GM19239 (cell line): ENCODE measurements around the gene NXT2.
"Not testable (repeated sequence)": the region's sequence is repeated elsewhere in the genome, so short reads cannot be mapped to it uniquely, and the experiment has no call there.

ENCODE experiments used
- DNase-seq: peaks from one replicate; pipeline ENCODE4 v3.0.0; 2011; ENCODE audit warnings: low spot score; ENCODE audit not compliant: insufficient read length
- FAIRE-seq: peaks from 2 replicates; lab custom pipeline; 2011; peaks lifted over from hg19 to GRCh38; lab: Jason Lieb, UNC

NXT2 gene

DNA sequence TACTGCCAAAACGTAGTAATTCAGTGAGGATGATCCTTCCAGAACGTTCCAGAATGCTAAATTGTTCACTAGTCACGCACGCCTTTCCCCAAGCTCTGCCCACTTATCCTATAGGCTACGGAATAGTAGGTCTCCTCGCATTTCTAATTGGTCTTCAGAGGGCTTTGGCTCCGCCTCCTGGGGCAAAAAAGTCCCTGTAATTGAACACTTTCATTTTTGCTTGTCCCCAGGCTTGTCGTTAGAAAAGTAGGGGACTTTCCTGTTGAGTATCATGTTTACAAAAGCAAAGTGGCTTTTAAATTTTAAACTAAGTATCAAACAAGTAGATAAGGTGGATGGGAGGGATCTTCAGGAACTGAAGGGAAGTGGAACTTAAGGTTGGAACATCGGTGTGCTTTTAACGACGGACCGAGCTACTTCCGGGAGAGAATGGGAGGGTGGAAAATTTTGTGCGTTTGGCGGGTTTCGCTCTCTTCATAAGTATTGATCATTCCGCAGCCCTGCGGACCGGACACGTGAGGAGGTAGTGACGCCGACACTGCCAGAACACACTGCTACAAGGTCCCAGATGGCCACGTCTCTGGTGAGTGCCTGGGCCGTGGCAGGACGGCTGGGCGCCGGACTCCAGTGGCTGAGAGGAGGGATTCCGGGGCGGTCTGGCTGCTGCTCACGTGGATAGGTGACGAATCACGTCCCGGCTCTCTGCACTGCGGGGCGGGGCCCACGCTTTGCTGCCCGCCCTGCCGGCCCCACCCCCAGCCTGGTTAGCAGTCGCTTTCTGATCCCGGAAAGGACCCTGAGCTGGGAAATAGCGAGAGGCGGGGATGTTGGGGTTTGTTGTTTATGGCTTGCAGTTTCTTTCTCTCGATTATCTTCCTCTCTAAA lies at the start of gene NXT2:
Gene NXT2, plus strand, starts transcription at position 406 of the 885 bp plus-strand sequence. Its CDS starts 163 bp downstream, at position 569.
- FAIRE-seq = peak; percentile 99
- DNase-seq = peak; percentile 55

GRCh38 chrX:109487640-109488039 lies 49.0 kb upstream of the NXT2 start:
- FAIRE-seq (peak; percentile 86), DNase-seq (no peak)

DNA sequence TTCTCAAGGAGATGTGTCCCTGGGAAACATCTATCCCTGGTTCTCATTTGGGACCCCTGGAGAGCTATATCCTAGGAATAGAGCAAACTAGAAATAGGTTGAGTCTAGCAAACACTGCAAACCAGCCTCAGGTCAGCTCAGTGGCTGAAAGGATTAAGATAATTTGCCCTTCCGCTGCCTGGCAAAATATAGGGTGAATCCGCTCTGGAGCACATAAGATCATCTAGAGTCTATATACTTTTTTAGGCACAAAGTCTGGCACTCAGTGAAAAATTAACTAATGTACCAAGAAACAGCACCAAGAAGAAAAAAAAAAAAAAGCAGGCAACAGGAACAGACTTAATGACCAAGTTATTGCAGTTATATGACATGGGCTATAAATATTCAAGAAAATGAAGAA lies 47.5 kb upstream of the NXT2 start:
- DNase-seq (no peak), FAIRE-seq (no peak)

- DNase-seq = no peak
- no peak for FAIRE-seq
Measured at GRCh38 chrX:109498434-109498833, 38.2 kb upstream of the NXT2 start.

DNA sequence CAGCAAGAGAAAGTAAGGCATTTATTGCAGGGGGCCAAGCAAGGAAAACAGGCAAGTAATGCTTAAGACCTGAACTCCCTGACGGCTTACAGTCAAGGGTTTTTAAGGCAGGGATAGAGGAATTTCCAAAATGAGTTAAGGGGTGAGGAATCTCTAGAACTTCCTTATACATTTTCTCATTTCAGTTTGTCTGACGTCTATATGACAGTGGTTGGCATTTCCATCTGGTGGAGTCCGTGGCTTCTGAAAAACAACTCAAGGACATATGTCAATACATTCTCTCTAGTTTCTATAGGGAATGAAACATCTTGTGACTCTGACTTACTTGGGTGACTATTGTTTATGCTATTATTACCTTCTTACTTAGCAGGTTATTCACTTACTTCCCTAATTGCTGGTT lies 35.5 kb upstream of the NXT2 start:
- FAIRE-seq (no peak), DNase-seq (no peak)

DNA sequence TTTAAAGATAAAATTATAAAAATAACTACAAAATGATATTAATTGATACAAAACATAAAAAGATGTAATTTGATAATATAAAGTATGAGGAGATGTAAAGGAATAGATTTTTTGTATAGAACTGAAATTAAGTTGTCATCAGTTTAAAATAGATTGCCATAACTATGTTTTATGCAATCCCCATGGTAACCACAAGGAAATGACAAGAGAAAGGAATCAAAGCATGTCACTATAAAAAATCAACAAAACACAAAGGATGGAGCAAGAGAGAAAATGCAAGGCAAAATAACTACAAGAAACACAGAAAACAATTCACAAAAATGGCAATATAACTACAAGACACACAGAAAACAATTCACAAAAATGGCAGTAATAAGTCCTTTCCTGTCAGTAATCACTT lies 27.7 kb upstream of the NXT2 start:
- no peak for DNase-seq
- no peak for FAIRE-seq

GRCh38 chrX:109511113-109511512 lies 25.5 kb upstream of the NXT2 start:
- DNase-seq (no peak), FAIRE-seq (no peak)

DNA sequence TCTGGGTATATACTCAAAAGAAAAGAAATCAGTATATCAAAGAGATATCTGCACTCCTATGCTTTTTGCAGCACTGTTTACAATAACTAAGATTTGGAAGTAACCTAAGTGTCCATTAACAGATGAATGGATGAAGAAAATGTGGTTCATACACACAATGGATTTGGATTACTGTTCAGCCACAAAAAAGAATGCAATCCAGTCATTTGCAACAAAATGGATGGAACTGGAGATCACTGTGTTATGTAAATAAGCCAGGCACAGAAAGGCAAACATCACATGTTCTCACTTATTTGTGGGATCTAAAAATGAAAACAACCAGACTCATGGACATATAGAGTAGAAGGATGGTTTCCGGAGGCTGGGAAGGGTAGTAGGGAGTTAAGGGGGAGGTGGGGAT lies 17.6 kb upstream of the NXT2 start:
- no peak for DNase-seq
- FAIRE-seq = no peak

DNA sequence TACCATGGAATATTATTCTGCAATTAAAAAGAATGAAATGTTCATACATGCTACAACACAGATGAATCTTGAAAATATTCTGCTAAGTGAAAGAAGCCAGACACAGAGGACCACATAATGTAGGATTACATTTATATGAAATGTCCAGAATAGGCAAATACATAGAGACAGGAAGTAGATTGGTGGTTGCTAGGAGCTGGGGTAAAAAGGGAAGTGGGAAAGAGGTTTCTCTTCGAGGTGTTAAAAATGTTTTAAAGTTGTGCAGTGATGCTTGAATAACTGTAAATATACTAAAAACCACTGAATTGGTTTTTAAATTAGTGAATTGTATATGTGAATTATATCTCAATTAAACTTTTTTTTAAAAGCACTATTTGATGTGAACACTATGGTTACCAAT lies 3.6 kb upstream of the NXT2 start:
- FAIRE-seq (no peak), DNase-seq (no peak)

GRCh38 chrX:109533631-109534030 lies 3.0 kb upstream of the NXT2 start:
- no peak for FAIRE-seq
- DNase-seq = no peak

- no peak for DNase-seq
- FAIRE-seq = no peak
Measured at GRCh38 chrX:109534933-109535332, 1.7 kb upstream of the NXT2 start.

DNA sequence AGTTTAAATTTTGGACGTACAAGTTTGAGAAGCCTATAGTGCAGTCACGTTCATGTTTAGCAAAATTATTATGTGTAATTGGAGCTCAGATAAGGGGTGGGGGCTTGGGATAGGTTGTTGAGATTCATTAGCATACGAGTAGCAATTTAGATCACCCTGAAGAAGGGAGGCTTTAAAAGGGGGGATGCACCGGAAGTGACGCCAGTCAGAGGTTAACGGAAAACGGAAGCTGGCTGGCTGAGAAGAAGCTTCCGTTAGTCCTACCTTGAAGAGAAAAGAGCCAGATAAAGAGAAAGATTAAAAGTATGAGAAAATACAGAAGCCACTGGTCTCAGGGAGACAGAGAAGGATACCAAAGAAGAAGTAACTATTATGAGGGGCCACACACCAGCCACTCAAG lies 1.1 kb upstream of the NXT2 start:
- FAIRE-seq (peak; percentile 55), DNase-seq (no peak)

DNA sequence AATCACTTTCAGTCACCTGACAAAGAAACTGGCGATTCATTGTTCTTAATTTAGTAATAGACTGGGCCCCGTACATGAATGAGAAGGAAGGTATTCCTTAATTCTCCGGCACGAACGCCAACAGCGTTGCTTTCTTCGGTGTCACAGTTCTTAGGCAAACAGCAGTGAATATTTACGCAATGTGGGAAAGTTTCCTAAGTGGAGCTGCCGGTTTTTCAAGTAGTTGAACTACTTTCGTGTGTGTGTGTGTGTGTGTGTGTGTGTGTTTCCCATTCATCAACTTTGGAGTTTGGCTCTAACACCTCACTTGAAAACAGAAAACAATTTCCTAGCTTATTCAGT lies 651 bp downstream of the NXT2 start:
- DNase-seq (no peak), FAIRE-seq (no peak)

GRCh38 chrX:109539007-109539406 lies 2.4 kb downstream of the NXT2 start:
- not testable (repeated sequence) for FAIRE-seq, DNase-seq

DNA sequence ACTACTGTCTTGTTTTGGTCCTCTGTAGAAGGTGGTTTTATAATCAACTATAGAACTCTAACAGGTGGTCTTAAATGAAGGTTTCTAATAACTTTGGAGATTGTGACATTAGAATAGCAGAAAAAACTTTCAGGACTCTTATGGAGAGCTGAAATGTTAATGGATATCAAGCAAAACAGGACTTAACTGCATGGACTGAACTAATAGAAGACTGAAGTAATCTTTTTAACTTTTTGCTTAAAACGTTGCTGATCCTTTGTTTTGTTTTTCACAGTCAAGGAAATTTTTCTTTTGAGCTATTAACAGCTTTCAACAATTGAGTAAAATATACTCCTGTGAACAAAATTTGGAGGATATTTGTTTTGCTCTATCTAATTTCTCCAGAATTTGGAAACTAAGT lies 17.2 kb downstream of the NXT2 start:
- FAIRE-seq = no peak
- no peak for DNase-seq

- FAIRE-seq, DNase-seq: not testable (repeated sequence)
Measured at GRCh38 chrX:109576083-109576482, 39.4 kb downstream of the NXT2 start.

- DNase-seq (no peak), FAIRE-seq (no peak)
Measured at GRCh38 chrX:109577055-109577454, 40.4 kb downstream of the NXT2 start.

- peak; percentile 26 for FAIRE-seq
- no peak for DNase-seq
Measured at GRCh38 chrX:109578916-109579315, 42.3 kb downstream of the NXT2 start.

GRCh38 chrX:109585488-109585887 lies 48.8 kb downstream of the NXT2 start:
- FAIRE-seq (no peak), DNase-seq (no peak)

DNA sequence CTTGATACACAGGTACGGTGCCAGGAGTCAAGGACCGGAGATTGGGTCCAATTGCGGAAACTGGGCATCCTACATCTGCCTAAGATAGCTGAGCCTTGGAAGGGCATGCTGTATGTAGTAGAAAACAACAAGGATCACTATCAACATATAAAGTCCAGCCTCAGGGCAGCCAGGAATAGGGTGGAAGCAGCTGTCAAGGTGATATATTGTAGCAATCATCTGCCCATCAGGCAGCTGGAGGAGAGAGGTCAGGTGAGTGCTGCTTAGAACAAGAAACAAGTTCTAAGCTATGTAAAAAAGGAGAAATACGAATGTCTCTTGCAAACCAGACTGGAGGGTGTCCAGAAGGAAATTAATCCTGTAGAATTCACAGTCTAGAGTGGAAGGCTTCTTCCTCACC lies 53.5 kb downstream of the NXT2 start:
- DNase-seq = no peak
- no peak for FAIRE-seq
